ENCODE data around the gene ZNF397.
"Not testable (repeated sequence)": the region's sequence is repeated elsewhere in the genome, so short reads cannot be mapped to it uniquely, and the experiment has no call there.

Gene ZNF397

DNA sequence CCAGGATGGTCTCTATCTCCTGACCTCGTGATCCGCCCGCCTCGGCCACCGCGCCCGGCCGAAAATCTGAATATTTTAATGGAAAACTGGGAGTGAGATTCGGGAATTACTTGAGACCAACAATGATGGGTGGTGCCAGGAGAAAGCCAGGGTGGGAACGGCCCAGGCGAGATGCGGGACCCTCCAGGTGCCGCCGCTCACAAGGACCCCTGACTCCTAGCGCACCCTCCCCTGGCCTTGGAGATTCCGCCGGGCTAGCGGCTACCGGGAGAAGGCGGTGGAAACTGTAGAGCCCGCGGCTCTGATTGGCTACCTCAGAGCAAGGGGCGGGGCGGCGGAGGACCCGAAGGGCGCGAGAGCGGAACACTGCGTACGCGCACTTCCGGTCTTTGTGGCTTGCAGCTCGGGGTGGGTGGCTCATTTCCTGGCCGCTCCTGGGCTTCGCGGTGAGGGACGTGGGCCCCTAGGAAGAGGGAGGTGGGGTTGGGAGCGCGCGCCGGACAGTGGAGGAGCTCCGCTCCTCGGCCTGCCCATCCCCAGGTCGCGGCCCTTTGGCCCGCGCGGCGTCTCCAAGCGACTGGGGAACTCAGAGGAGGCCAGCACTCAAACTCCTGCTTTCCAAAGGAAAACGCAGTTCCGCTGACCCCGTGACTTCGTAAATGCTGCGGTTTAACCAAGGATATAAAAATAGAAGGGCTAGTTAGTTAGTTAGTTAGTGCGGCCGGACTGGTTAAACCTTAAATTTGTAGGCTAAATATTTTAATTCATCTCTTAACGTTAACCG, at the start of gene ZNF397:
ZNF397 (plus strand) TSS at position 371 of the 784 bp plus-strand sequence. CDS start 1,437 bp downstream, outside the sequence.
- peak; percentile 22 to 98 (median 93) for DNase-seq

- no peak for DNase-seq
Measured at GRCh38 chr18:35191698-35192025, 49.2 kb upstream of the ZNF397 start.

DNA sequence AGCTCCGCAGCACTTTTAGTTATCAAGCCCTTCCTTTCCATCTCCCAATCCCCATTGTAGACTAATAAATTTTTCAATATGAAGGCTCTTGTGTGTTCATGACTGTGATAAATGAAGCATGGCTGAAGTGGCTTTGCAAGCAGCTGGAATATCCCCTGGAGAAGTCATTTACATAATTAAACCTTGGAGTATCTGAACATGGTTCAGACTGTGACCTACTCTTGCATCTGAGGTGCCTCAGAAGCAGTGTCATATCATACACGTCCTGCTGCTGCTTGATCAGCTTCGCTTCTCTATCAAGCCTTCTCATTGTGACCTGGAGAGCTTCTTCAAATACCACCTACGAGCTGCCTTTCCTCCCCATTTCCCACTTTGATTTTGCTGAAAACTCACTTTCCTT, 48.4 kb upstream of the ZNF397 start:
- DNase-seq, result no peak

DNA sequence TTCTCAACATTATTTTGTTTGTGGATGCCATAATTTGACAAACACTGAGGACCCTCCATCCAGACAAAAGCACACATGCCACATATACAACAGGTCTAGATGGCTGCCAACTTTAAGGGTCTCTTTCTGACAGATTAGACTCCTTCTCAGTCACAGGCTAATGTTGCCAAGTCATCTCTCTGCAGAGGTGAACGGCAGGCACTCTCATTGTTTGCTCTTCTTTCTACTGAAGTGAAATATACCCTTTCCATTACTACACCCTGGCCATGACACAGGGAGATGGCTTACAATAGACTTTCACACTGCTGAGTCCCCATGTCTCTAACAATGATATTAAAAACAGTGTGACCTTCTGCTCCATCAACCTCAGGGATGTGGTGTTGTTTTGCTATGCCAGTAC, 47.5 kb upstream of the ZNF397 start:
- DNase-seq, result no peak

GRCh38 chr18:35197296-35197695, 43.5 kb upstream of the ZNF397 start:
- DNase-seq, result no peak

DNA sequence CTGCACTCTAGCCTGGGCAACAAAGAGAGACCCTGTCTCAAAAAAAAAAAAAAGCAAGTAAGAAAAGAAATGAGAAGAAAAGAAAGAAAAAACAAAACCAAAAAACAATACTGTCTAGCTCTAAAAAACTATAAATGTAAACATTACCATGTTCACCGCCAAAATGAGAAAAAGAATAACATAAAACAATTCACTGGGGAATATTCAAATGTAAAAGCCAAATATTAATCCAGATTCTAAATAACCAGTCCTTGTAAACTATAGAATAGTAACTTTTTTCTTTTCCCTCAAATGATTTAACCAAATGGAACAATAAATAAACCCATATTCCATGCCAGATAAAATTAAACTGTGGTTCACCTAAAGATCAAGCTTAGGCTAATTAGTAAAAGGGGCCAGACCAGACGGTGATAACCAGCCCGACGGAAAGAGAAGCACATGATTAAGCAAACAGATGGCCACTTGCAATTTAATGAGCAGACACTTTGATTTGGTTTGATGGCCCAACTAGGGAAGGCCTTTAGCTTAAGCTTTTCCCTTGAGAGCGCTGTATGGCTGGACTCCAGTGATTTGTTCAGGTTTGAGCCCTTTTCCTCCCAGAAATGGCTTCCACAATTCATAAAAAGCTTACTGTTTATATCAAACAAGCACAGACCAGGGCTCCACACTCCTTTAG, 39.4 kb upstream of the ZNF397 start:
- no peak for DNase-seq

GRCh38 chr18:35203067-35203466, 37.8 kb upstream of the ZNF397 start:
- DNase-seq, result no peak

- no peak for DNase-seq
Measured at GRCh38 chr18:35205199-35205712, 35.6 kb upstream of the ZNF397 start.

DNA sequence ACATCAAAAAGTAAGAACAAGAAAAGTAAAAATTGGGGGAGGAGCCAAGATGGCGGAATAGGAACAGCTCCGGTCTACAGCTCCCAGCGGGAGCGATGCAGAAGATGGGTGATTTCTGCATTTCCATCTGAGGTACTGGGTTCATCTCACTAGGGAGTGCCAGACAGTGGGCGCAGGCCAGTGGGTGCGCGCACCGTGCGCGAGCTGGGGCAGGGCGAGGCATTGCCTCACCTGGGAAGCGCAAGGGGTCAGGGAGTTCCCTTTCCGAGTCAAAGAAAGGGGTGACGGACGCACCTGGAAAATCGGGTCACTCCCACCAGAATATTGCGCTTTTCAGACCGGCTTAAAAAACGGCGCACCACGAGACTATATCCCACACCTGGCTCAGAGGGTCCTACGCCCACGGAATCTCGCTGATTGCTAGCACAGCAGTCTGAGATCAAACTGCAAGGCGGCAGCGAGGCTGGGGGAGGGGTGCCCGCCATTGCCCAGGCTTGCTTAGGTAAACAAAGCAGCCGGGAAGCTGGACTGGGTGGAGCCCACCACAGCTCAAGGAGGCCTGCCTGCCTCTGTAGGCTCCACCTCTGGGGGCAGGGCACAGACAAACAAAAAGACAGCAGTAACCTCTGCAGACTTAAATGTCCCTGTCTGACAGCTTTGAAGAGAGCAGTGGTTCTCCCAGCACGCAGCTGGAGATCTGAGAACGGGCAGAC, 34.9 kb upstream of the ZNF397 start:
- DNase-seq, result not testable (repeated sequence)

- DNase-seq, result no peak
Measured at GRCh38 chr18:35215026-35215425, 25.8 kb upstream of the ZNF397 start.

- not testable (repeated sequence) for DNase-seq
Measured at GRCh38 chr18:35216611-35217010, 24.2 kb upstream of the ZNF397 start.

GRCh38 chr18:35219331-35219730, 21.5 kb upstream of the ZNF397 start:
- DNase-seq, result not testable (repeated sequence)

DNA sequence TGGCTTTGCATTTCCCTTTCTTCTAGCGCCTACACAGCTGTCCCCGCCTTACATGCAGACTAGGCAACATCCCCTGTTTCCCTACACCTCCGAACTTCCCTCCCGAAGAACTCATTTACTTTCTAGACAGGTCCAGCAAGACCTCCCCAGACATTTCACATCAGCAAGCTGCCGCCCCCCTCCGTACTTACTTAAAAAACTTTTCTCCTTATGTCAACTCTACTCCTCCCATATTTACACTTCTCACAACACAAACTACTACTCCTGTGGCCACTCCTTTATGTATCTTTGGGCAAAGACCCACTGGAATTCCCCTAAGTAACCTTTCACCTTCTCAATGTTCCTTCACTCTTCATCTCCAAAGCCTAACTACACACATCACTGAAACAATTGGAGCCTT, 20.4 kb upstream of the ZNF397 start:
- DNase-seq, result no peak

GRCh38 chr18:35223797-35224196, 17.0 kb upstream of the ZNF397 start:
- no peak for DNase-seq

GRCh38 chr18:35227254-35227653, 13.6 kb upstream of the ZNF397 start:
- peak in 1 of 56 donors; percentile 18 for DNase-seq

GRCh38 chr18:35231052-35231451, 9.8 kb upstream of the ZNF397 start:
- DNase-seq, result peak in 55 of 56 donors; percentile 1 to 92 (median 61)

GRCh38 chr18:35236571-35237363, 4.1 kb upstream of the ZNF397 start:
- DNase-seq, result peak in 1 of 56 donors; percentile 11

- no peak for DNase-seq
Measured at GRCh38 chr18:35239314-35239713, 1.5 kb upstream of the ZNF397 start.

DNA sequence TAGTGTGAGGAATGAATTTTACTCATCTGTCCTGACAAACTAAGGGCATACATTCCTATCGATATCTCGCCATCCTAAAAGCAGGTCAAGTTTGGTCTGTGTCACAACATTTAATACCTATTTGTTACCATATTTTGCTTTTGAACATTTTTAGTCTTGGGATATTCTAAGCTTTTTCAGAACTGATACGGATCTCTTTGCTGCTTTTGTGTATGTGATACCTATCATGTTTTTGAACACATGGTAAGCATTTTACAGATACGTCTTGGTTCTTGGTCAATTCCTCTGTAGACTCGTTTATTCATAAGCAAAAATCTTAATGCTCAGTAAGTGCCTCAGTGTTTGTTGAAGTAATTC, 592 bp downstream of the ZNF397 start:
- DNase-seq, result no peak

GRCh38 chr18:35242426-35242825, 1.6 kb downstream of the ZNF397 start:
- DNase-seq, result no peak

DNA sequence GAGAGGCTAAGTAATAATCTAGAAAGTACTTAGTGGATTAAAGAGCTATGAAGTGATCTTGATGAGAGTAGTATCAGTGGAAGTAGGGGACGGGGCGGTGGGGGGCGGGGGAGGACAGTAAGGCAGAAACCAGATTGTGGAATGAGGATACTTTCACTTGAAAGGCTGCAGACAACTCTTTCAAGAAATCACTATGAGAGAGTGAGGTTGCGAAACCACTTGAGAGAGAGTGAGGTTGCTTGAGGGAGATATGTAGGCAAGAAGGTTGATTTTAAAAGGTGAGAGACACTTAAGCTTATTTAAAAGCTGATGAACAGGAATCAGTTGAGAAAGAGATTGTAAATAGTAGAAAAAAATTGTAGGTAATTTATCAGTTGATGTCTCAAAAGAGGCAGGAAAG, 3.8 kb downstream of the ZNF397 start:
- DNase-seq, result no peak

Measured in amygdala (tissue), 56 donors.